ENCODE data around the gene RAD51B. TPM values are rescaled to one million over a fixed set of nuclear protein-coding genes. Genes with fewer than 3 reads are reported as not detected.

RAD51B gene
- total and polyA plus RNA-seq, 4 donors = 2.5 to 95.0 (median 9.6) TPM

- Histone ChIP-seq H3K4me1 (ENCODE audit: control insufficient read depth in 5 of 5, insufficient read depth in 5 of 5, low read length in 5 of 5) (peaks cover 0 to 45% (median 9%) of the 10 kb centered on the region in 5 donors), H3K4me3 (no peak overlapping the region), H3K27ac (ENCODE audit: low read depth in 1 of 2, low read length in 1 of 2) (no peak overlapping the region), H3K36me3 (ENCODE audit: control insufficient read depth in 4 of 4, insufficient read depth in 4 of 4, low read length in 4 of 4) (no peaks in the 10 kb centered on the region), H3K9ac (ENCODE audit: insufficient read depth in 1 of 2, low read length in 2 of 2) (no peak overlapping the region), H3K27me3 (ENCODE audit: control insufficient read depth in 3 of 3, insufficient read depth in 3 of 3, low read length in 2 of 3) (no peaks in the 10 kb centered on the region), H3K9me3 (ENCODE audit: control insufficient read depth in 4 of 4, insufficient read depth in 3 of 4, low read length in 3 of 4) (no peaks in the 10 kb centered on the region)
- no peak for ATAC-seq (ENCODE audit: insufficient read depth, low FRiP score)
- no peak for TF ChIP-seq CTCF (IDR thresholded peaks at IDR 0.05; ENCODE audit: control extremely low read depth, extremely low read depth)
- peak; percentile 84 to 97 (median 97) for DNase-seq
- 87 to 93% methylated on average over 3 of the region's 3 CpGs for WGBS, 2 donors
Observed at GRCh38 chr14:68315081-68315480, 495.5 kb downstream of the RAD51B start.

DNA sequence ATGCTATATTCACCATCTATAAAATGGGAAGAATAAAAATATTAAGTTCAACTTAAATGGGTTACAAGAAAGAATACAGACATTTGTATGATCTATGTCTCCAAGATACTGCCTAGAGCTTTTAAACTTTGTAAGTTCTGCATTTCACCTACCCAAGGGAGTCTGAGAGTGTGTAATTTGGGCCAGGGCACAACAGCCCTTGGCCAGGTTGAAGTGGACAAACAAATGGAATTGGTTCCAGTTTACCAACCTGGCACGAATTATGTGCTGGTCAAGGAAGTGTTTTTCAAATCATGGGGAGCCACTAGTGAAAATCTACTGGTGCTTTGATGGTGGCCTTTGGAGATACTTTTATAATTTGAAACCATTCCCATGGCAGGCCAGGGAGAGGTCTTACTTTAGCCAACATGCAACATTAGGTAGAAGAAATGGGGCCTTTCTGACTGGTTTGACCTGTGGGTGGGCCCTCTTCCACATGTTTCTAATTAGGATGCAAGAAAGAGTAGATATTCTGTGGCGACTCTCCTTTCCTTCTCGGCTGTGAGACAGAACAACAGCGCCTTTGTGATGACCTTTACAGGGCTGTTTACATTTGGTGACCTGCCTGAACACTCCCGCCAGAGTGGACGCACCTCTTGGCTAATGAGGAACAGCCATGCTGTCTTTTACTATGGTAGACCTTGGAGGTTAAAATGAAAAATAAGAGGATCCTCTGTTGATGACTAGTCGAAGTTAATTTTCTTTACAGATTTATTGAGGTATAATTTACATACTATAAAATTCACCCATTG is 496.7 kb downstream of the RAD51B start:
- DNase-seq (no peak), ATAC-seq (ENCODE audit: insufficient read depth, low FRiP score) (no peak)
- Histone ChIP-seq H3K27ac (ENCODE audit: low read depth in 1 of 2, low read length in 1 of 2) (no peak overlapping the region), H3K9ac (ENCODE audit: insufficient read depth in 1 of 2, low read length in 2 of 2) (no peak overlapping the region), H3K4me3 (no peak overlapping the region), H3K9me3 (ENCODE audit: control insufficient read depth in 4 of 4, insufficient read depth in 3 of 4, low read length in 3 of 4) (no peaks in the 10 kb centered on the region), H3K27me3 (ENCODE audit: control insufficient read depth in 3 of 3, insufficient read depth in 3 of 3, low read length in 2 of 3) (no peaks in the 10 kb centered on the region), H3K36me3 (ENCODE audit: control insufficient read depth in 4 of 4, insufficient read depth in 4 of 4, low read length in 4 of 4) (no peaks in the 10 kb centered on the region), H3K4me1 (ENCODE audit: control insufficient read depth in 5 of 5, insufficient read depth in 5 of 5, low read length in 5 of 5) (peaks cover 0 to 56% (median 9%) of the 10 kb centered on the region in 5 donors)
- WGBS, 2 donors = 93 to 96% methylated on average over 7 of the region's 7 CpGs
- no peak for TF ChIP-seq CTCF (IDR thresholded peaks at IDR 0.05; ENCODE audit: control extremely low read depth, extremely low read depth)

GRCh38 chr14:68317239-68317638 is 497.7 kb downstream of the RAD51B start:
- no peaks in the 10 kb centered on the region for H3K36me3 ChIP-seq (ENCODE audit: control insufficient read depth in 4 of 4, insufficient read depth in 4 of 4, low read length in 4 of 4)
- no peaks in the 10 kb centered on the region for H3K27me3 ChIP-seq (ENCODE audit: control insufficient read depth in 3 of 3, insufficient read depth in 3 of 3, low read length in 2 of 3)
- ATAC-seq (ENCODE audit: insufficient read depth, low FRiP score) (no peak), DNase-seq (no peak)
- WGBS, 2 donors = 94 to 95% methylated on average over 3 of the region's 3 CpGs
- no peak overlapping the region for H3K27ac ChIP-seq (ENCODE audit: low read depth in 1 of 2, low read length in 1 of 2)
- H3K4me3 ChIP-seq = no peak overlapping the region
- no peaks in the 10 kb centered on the region for H3K9me3 ChIP-seq (ENCODE audit: control insufficient read depth in 4 of 4, insufficient read depth in 3 of 4, low read length in 3 of 4)
- H3K4me1 ChIP-seq (ENCODE audit: control insufficient read depth in 5 of 5, insufficient read depth in 5 of 5, low read length in 5 of 5) = peaks cover 0 to 55% (median 9%) of the 10 kb centered on the region in 5 donors
- no peak overlapping the region for H3K9ac ChIP-seq (ENCODE audit: insufficient read depth in 1 of 2, low read length in 2 of 2)
- no peak for TF ChIP-seq CTCF (IDR thresholded peaks at IDR 0.05; ENCODE audit: control extremely low read depth, extremely low read depth)
